H1 (cell line): Measurements from ENCODE around the gene SYTL5. TPM values are rescaled to one million over a fixed set of nuclear protein-coding genes. Genes with fewer than 3 reads are reported as not detected.

Source experiments
- CTCF ChIA-PET: fragments of 300-600 bp; sonication (Branson Sonifier 250); formaldehyde crosslinking; loops from one replicate; lab custom pipeline; 2021; ENCODE audit not compliant: partially characterized antibody; lab: Charles Lee
- POLR2A ChIA-PET: fragments of 300-600 bp; sonication (Branson Sonifier 250); formaldehyde crosslinking; loops from one replicate; lab custom pipeline; 2021; ENCODE audit warnings: inconsistent platforms; ENCODE audit not compliant: partially characterized antibody; lab: Charles Lee
- DNase-seq, 2 experiments: peaks; one replicate each; pipeline versions ENCODE4 v3.0.0 to v3.0.0-alpha.2; 2010 to 2022; ENCODE audit warnings: low spot score in 2 of 2, low read depth in 1 of 2, mixed read lengths in 1 of 2
- FAIRE-seq: peaks from 2 replicates; lab custom pipeline; 2011; peaks lifted over from hg19 to GRCh38; lab: Jason Lieb, UNC
- H2AFZ ChIP-seq: 2 replicates; pipeline ENCODE4 v1.8.1; 2012; ENCODE audit warnings: low read length, inconsistent platforms
- H2AK5ac ChIP-seq: 2 replicates; pipeline ENCODE4 v1.6.1; 2013; ENCODE audit warnings: low read depth, low read length
- H2BK120ac ChIP-seq: replicated peaks from 2 replicates; pipeline ENCODE3; 2013; ENCODE audit warnings: low read depth, low read length, inconsistent platforms
- H2BK12ac ChIP-seq: 2 replicates; pipeline ENCODE4 v1.6.1; 2013; ENCODE audit warnings: low read depth, low read length
- H2BK15ac ChIP-seq: 2 replicates; pipeline ENCODE4 v1.6.1; 2013; ENCODE audit warnings: low read length
- H2BK20ac ChIP-seq: 2 replicates; pipeline ENCODE4 v1.6.1; 2013; ENCODE audit warnings: low read length
- H2BK5ac ChIP-seq: 2 replicates; pipeline ENCODE4 v1.6.1; 2013; ENCODE audit warnings: low read depth, low read length
- H3K14ac ChIP-seq: 2 replicates; pipeline ENCODE4 v1.6.1; 2013; ENCODE audit warnings: inconsistent platforms; ENCODE audit not compliant: insufficient read length
- H3K18ac ChIP-seq: 2 replicates; pipeline ENCODE4 v1.6.1; 2013; ENCODE audit warnings: low read length; ENCODE audit errors: extremely low read depth
- H3K23ac ChIP-seq: 2 replicates; pipeline ENCODE4 v1.6.1; 2013; ENCODE audit warnings: inconsistent platforms; ENCODE audit not compliant: insufficient read length
- H3K23me2 ChIP-seq: 2 replicates; pipeline ENCODE4 v1.6.1; 2013; ENCODE audit warnings: low read depth, low read length
- H3K27ac ChIP-seq: 2 replicates; pipeline ENCODE4 v1.6.1; 2011; ENCODE audit warnings: low read depth, low read length, inconsistent platforms
- H3K27me3 ChIP-seq, 4 experiments: replicated peaks in 1 of 4; 1 replicate in 1 of 4; 2 replicates in 3 of 4; pipeline versions ENCODE4 v1.6.1 to v1.8.1; 2011 to 2013; ENCODE audit warnings: low read length in 3 of 4, mild to moderate bottlenecking in 3 of 4, inconsistent platforms in 2 of 4, mixed read lengths in 2 of 4, moderate library complexity in 1 of 4; ENCODE audit not compliant: control insufficient read depth in 3 of 4, insufficient read depth in 3 of 4; ENCODE audit errors: extremely low read depth in 1 of 4
- H3K36me3 ChIP-seq, 4 experiments: 2 replicates each; pipeline versions ENCODE4 v1.6.1 to v1.8.1; 2011 to 2013; ENCODE audit warnings: mild to moderate bottlenecking in 4 of 4, low read length in 3 of 4, moderate library complexity in 2 of 4, control low read depth in 1 of 4, inconsistent platforms in 1 of 4; ENCODE audit not compliant: insufficient read depth in 4 of 4, control insufficient read depth in 2 of 4
- H3K4ac ChIP-seq: replicated peaks from 2 replicates; pipeline ENCODE3; 2013; ENCODE audit warnings: low read length, low read depth, mixed read lengths, inconsistent platforms; ENCODE audit not compliant: insufficient read length
- H3K4me1 ChIP-seq, 4 experiments: replicated peaks in 1 of 4; 1 replicate in 1 of 4; 2 replicates in 3 of 4; pipeline versions ENCODE4 v1.6.1 to v1.8.1; 2011 to 2013; ENCODE audit warnings: low read length in 3 of 4, inconsistent platforms in 2 of 4, mixed read lengths in 1 of 4; ENCODE audit not compliant: insufficient read depth in 4 of 4, control insufficient read depth in 3 of 4
- H3K4me2 ChIP-seq, 2 experiments: 2 replicates each; pipeline versions ENCODE4 v1.6.1 to v1.8.1; 2011 to 2013; ENCODE audit warnings: low read depth in 2 of 2, low read length in 2 of 2, control low read depth in 1 of 2, inconsistent platforms in 1 of 2, mild to moderate bottlenecking in 1 of 2; ENCODE audit not compliant: insufficient read depth in 1 of 2
- H3K4me3 ChIP-seq, 4 experiments: fragments of 200-600, 300-600 bp in 1 of 4; sonication (generic), shearing (Covaris generic), sonication (Bioruptor Twin) in 1 of 4; 2 replicates each; pipeline versions ENCODE4 v1.5.1 to v1.8.1; 2011 to 2016; ENCODE audit warnings: low read length in 4 of 4, low read depth in 3 of 4, control low read depth in 2 of 4, inconsistent platforms in 2 of 4, mild to moderate bottlenecking in 2 of 4, mixed read lengths in 1 of 4, moderate library complexity in 1 of 4; ENCODE audit not compliant: insufficient read depth in 2 of 4; ENCODE audit errors: extremely low read depth in 1 of 4
- H3K56ac ChIP-seq: replicated peaks from 2 replicates; pipeline ENCODE3; 2013; ENCODE audit warnings: low read depth, mild to moderate bottlenecking, mixed read lengths, low read length, inconsistent platforms; ENCODE audit not compliant: insufficient read length
- H3K79me1 ChIP-seq: 2 replicates; pipeline ENCODE4 v1.6.1; 2013; ENCODE audit warnings: low read depth, low read length, control low read depth
- H3K79me2 ChIP-seq, 2 experiments: 2 replicates each; pipeline versions ENCODE4 v1.6.1 to v1.8.1; 2012 to 2013; ENCODE audit warnings: low read length in 2 of 2, mild to moderate bottlenecking in 2 of 2, inconsistent platforms in 1 of 2; ENCODE audit not compliant: insufficient read depth in 2 of 2, control insufficient read depth in 1 of 2
- H3K9ac ChIP-seq, 4 experiments: replicated peaks in 1 of 4; 1 replicate in 1 of 4; 2 replicates in 3 of 4; pipeline versions ENCODE4 v1.6.1 to v1.8.1; 2011 to 2013; ENCODE audit warnings: low read depth in 3 of 4, low read length in 3 of 4, control low read depth in 2 of 4, mild to moderate bottlenecking in 2 of 4, moderate library complexity in 2 of 4, inconsistent platforms in 1 of 4; ENCODE audit errors: extremely low read depth in 1 of 4
- H3K9me3 ChIP-seq, 2 experiments: 2 replicates each; pipeline versions ENCODE4 v1.6.1 to v1.8.1; 2012 to 2013; ENCODE audit warnings: mild to moderate bottlenecking in 2 of 2, moderate library complexity in 2 of 2, control low read depth in 1 of 2, inconsistent platforms in 1 of 2, low read depth in 1 of 2, low read length in 1 of 2, mixed read lengths in 1 of 2; ENCODE audit not compliant: insufficient read depth in 2 of 2
- H4K20me1 ChIP-seq, 2 experiments: replicated peaks in 1 of 2; 2 replicates each; pipeline versions ENCODE3 to v1.8.1; 2011 to 2013; ENCODE audit warnings: inconsistent platforms in 2 of 2, low read length in 2 of 2, mild to moderate bottlenecking in 1 of 2; ENCODE audit not compliant: insufficient read depth in 2 of 2, control insufficient read depth in 1 of 2
- H4K5ac ChIP-seq: 2 replicates; pipeline ENCODE4 v1.6.1; 2013; ENCODE audit warnings: low read length, low read depth, mixed read lengths, inconsistent platforms; ENCODE audit not compliant: insufficient read length
- H4K8ac ChIP-seq: 2 replicates; pipeline ENCODE4 v1.8.0; 2013; ENCODE audit warnings: mild to moderate bottlenecking, moderate library complexity, low read length, inconsistent platforms; ENCODE audit not compliant: insufficient read depth; ENCODE audit errors: extremely low read depth
- H4K91ac ChIP-seq: replicated peaks from 2 replicates; pipeline ENCODE3; 2013; ENCODE audit warnings: low read length, mixed read lengths, inconsistent platforms; ENCODE audit not compliant: insufficient read length
- CHD2 ChIP-seq: IDR thresholded peaks from 2 replicates; pipeline ENCODE4 v1.6.1; 2012; ENCODE audit warnings: low read length, improper control_type of control experiment
- CREB1 ChIP-seq: IDR thresholded peaks from 2 replicates; pipeline ENCODE4 v1.6.1; 2012; ENCODE audit warnings: inconsistent platforms
- HDAC2 ChIP-seq, 2 experiments: fragments of 300-600 bp in 1 of 2; sonication (generic) in 1 of 2; IDR thresholded peaks; 2 replicates each; pipeline ENCODE4 v1.6.1; 2011 to 2012; ENCODE audit warnings: low read depth in 2 of 2, low read length in 2 of 2, mild to moderate bottlenecking in 2 of 2, moderate library complexity in 2 of 2, borderline replicate concordance in 1 of 2, inconsistent platforms in 1 of 2
- KDM4A ChIP-seq: IDR thresholded peaks from one replicate; pipeline ENCODE4 v1.7.1; 2012; ENCODE audit warnings: low read depth, mild to moderate bottlenecking, moderate library complexity, low read length, inconsistent platforms; ENCODE audit not compliant: severe bottlenecking
- POLR2AphosphoS5 ChIP-seq: IDR thresholded peaks from 2 replicates; pipeline ENCODE4 v1.6.1; 2011; ENCODE audit warnings: low read depth, low read length
- SIX5 ChIP-seq: IDR thresholded peaks from 2 replicates; pipeline ENCODE4 v1.6.1; 2011; ENCODE audit warnings: mild to moderate bottlenecking, low read depth, low read length
- SP1 ChIP-seq: IDR thresholded peaks from 2 replicates; pipeline ENCODE4 v1.6.1; 2011; ENCODE audit warnings: low read depth, low read length
- SP4 ChIP-seq: IDR thresholded peaks from 2 replicates; pipeline ENCODE4 v1.6.1; 2012; ENCODE audit warnings: low read length, inconsistent platforms
- TAF7 ChIP-seq: optimal IDR thresholded peaks from 2 replicates; pipeline ENCODE3; 2011; ENCODE audit warnings: low read depth, mild to moderate bottlenecking, inconsistent platforms, low read length, moderate library complexity, borderline replicate concordance
- YY1 ChIP-seq: IDR thresholded peaks from 2 replicates; pipeline ENCODE4 v1.6.1; 2011; ENCODE audit warnings: low read depth, mild to moderate bottlenecking, low read length
- WGBS, 2 experiments: shearing (Covaris generic) in 1 of 2; methylation state at CpG; one replicate each; pipeline versions ENCODE4 v1.1.6 to v1.1.7; 2013 to 2015; ENCODE audit warnings: low lambda C conversion rate in 2 of 2, mixed read lengths in 2 of 2, inconsistent platforms in 1 of 2, low coverage in 1 of 2, missing lambda C conversion rate in 1 of 2; ENCODE audit not compliant: insufficient replicate concordance in 2 of 2, insufficient coverage in 1 of 2, insufficient read length in 1 of 2; ENCODE audit errors: extremely low coverage in 1 of 2, missing lambda C conversion rate in 1 of 2; 5-methylcytosine and 5-hydroxymethylcytosine counted together
- polyA plus RNA-seq, 7 experiments: library from polyadenylated mRNA; depleted of rRNA in 3 of 7; stranded (reverse) in 5 of 7; unstranded in 2 of 7; fragments of >200 nt in 5 of 7; fragments of 200-250 nt in 2 of 7; gene quantifications; 1 replicate in 5 of 7; 2 replicates in 1 of 7; 4 replicates in 1 of 7; pipeline versions ENCODE4 v1.2.1 to v1.2.3, GENCODE V29; 2011 to 2013; ENCODE audit warnings: missing spikeins in 2 of 7, mixed read lengths in 2 of 7
- total RNA-seq: library from RNA; stranded (reverse); fragmentation: NEBNext Ultra II Directional; extraction: Animal tissue kit (Norgen Biotek cat#: 25700); gene quantifications from 2 replicates; pipeline ENCODE4 v1.2.1, GENCODE V29; 2021

The SYTL5 gene
- total and polyA plus RNA-seq, 2 of the 8 experiments (the other 6 are each of a cell fraction or from before 2014, with no cell fraction given): 0.15 to 0.52 TPM

DNA sequence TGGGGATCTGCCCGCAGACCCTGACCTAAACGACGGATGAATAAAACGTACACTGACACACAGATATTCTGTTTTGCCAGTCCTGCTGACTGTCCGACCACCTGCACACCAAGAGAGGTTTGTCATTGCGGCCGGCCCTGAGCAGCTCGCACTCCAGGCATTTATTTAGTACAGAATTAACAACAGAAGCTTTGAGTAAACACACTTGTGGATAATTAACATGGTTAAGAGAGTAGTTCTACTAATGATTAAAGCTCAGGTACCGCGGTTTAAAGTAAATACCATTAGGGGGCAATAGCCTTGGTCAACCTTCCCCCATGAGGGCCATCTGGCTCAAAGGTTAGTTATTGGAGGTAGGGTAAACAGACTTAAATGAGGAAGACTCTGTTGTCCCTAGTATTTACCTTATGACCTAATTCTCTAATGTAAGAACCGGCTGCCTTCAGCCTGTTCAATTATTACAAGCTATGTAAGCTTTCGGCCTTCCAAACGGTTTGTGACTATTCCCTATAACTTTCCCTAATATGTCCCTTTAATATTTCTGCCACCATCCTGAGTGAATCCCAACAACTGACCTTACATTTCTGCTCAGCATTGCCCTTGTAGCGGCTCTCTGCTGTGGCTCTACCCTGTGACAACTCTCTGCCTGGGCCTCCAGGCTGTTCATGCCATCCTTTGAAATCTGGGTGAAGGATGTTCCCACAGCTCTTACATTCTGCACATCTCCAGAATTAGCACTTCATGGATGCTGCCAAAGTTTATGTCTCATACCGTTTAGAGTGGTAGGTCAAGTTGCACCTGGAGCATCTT lies 46.9 kb upstream of the SYTL5 start:
- Histone ChIP-seq H3K27ac (no peak overlapping the region), H2AK5ac (no peak overlapping the region), H3K56ac (no peak overlapping the region), H4K8ac (no peak overlapping the region), H3K23ac (no peak overlapping the region), H3K23me2 (no peaks in the 10 kb centered on the region), H3K18ac (no peak overlapping the region), H2BK120ac (no peak overlapping the region), H2BK5ac (no peak overlapping the region), H3K4me1 (no peaks in the 10 kb centered on the region), H3K79me1 (no peaks in the 10 kb centered on the region), H3K14ac (no peak overlapping the region), H3K36me3 (no peaks in the 10 kb centered on the region), H2BK20ac (no peak overlapping the region), H2AFZ (no peak overlapping the region), H3K4ac (no peak overlapping the region), H3K79me2 (no peaks in the 10 kb centered on the region), H2BK15ac (no peak overlapping the region), H4K91ac (no peak overlapping the region), H3K4me2 (no peak overlapping the region), H4K5ac (no peak overlapping the region), H3K9me3 (no peaks in the 10 kb centered on the region), H3K27me3 (no peaks in the 10 kb centered on the region), H2BK12ac (no peak overlapping the region), H3K4me3 (no peak overlapping the region), H3K9ac (no peak overlapping the region), H4K20me1 (no peaks in the 10 kb centered on the region)
- CTCF ChIA-PET: interaction anchor here (0.8 to 3.3 kb wide), 3 partner anchors 107 to 212 kb away, joined by 3 to 12 read pairs (median 4); no protein-coding TSS in a partner anchor
- FAIRE-seq (no peak), DNase-seq (no peak)
- POLR2A ChIA-PET: no interaction called here
- TF ChIP-seq POLR2AphosphoS5 (no peak), KDM4A (no peak), CREB1 (no peak), HDAC2 (IDR thresholded peaks at IDR 0.05; ENCODE audit: borderline replicate concordance in 1 of 2, low read depth in 2 of 2, low read length in 2 of 2) (no peak), TAF7 (no peak), SIX5 (no peak), CHD2 (no peak), SP1 (no peak), SP4 (no peak), YY1 (no peak)
- WGBS, 2 experiments: 86% methylated on average over 11 of the region's 15 CpGs; no CpG with 5 or more reads in 1 of the 2 experiments
